ENCODE data around the gene AGPAT2. TPM values are rescaled to one million over a fixed set of nuclear protein-coding genes. Genes with fewer than 3 reads are reported as not detected.

The AGPAT2 gene
- total RNA-seq, 1 donor from 2014 or later: 129 TPM

DNA sequence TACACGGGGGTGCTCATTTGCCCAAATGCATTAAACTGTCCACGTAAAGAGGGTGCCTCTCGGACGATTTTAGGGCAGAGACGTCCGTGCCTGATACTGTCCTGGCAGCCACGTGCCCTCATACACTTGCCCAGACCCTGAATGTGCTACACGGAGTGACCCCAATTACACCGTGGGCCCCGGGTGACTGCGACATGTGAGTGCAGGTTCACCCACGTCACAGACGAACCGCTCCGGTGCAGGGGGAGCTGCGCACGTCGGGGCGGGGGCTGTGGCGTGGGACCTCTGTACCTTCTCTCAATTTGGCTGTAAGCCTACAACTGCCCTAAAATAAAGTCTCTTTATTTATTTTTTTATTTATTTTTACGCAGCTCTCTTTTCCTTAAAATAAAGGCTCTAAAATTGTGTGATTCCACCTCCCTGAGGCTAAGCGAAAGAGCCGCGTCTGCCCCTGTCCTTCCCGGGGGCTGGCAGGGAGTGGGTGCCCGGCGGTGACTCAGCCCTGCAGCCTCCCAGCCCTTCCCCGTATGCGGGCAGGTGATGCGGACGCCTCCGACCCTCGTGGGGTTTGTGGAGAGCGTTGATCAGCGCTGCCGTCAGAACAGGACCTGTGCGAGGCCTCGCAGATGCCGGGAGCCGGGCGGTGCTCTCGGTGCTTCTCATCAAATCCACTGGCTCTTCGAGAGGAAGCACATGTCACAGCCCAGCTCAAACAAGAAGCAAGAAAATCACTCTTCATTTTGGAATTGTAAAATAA lies 33.8 kb downstream of the AGPAT2 start:
- peaks cover 10% of the 10 kb centered on the region for H3K27me3 ChIP-seq
- H3K4me1 ChIP-seq: no peaks in the 10 kb centered on the region
- intact Hi-C loops (cut with DNase I): no loop called here
- H3K36me3 ChIP-seq: no peaks in the 10 kb centered on the region
- no peak overlapping the region for H3K27ac ChIP-seq
- no peaks in the 10 kb centered on the region for H3K9me3 ChIP-seq
- no peak for TF ChIP-seq CTCF (IDR thresholded peaks at IDR 0.05)
- no peak for DNase-seq (ENCODE audit: low spot score in 2 of 2)
- no peak overlapping the region for H3K4me3 ChIP-seq

GRCh38 chr9:136651860-136652259 lies 35.4 kb downstream of the AGPAT2 start:
- H3K4me3 ChIP-seq: no peak overlapping the region
- no peaks in the 10 kb centered on the region for H3K9me3 ChIP-seq
- TF ChIP-seq CTCF (IDR thresholded peaks at IDR 0.05): no peak
- H3K27me3 ChIP-seq: no peaks in the 10 kb centered on the region
- no peaks in the 10 kb centered on the region for H3K36me3 ChIP-seq
- intact Hi-C loops (cut with DNase I): no loop called here
- H3K4me1 ChIP-seq: no peaks in the 10 kb centered on the region
- no peak for DNase-seq (ENCODE audit: low spot score in 2 of 2)
- H3K27ac ChIP-seq: no peak overlapping the region

GRCh38 chr9:136650648-136651047 lies 36.6 kb downstream of the AGPAT2 start:
- H3K36me3 ChIP-seq: no peaks in the 10 kb centered on the region
- TF ChIP-seq CTCF (IDR thresholded peaks at IDR 0.05): no peak
- H3K27me3 ChIP-seq: no peaks in the 10 kb centered on the region
- no peaks in the 10 kb centered on the region for H3K4me1 ChIP-seq
- H3K27ac ChIP-seq: no peak overlapping the region
- no peak overlapping the region for H3K4me3 ChIP-seq
- H3K9me3 ChIP-seq: no peaks in the 10 kb centered on the region
- intact Hi-C loops (cut with DNase I): no loop called here
- DNase-seq (ENCODE audit: low spot score in 2 of 2): no peak

- DNase-seq (ENCODE audit: low spot score in 2 of 2): no peak
- Histone ChIP-seq H3K4me1 (peaks cover 0 to under 1% of the 10 kb centered on the region in 2 donors), H3K36me3 (no peaks in the 10 kb centered on the region), H3K27ac (no peak overlapping the region), H3K9me3 (no peaks in the 10 kb centered on the region), H3K4me3 (no peak overlapping the region), H3K27me3 (no peaks in the 10 kb centered on the region)
- intact Hi-C loops (cut with DNase I): no loop called here
- TF ChIP-seq CTCF (IDR thresholded peaks at IDR 0.05): no peak
Measured at GRCh38 chr9:136650021-136650420, 37.2 kb downstream of the AGPAT2 start.

- intact Hi-C loops (cut with DNase I): no loop called here
- Histone ChIP-seq H3K4me1 (peaks cover 0 to 8% of the 10 kb centered on the region in 2 donors), H3K9me3 (no peaks in the 10 kb centered on the region), H3K27me3 (no peaks in the 10 kb centered on the region), H3K4me3 (no peak overlapping the region), H3K27ac (no peak overlapping the region), H3K36me3 (no peaks in the 10 kb centered on the region)
- no peak for DNase-seq (ENCODE audit: low spot score in 2 of 2)
- no peak for TF ChIP-seq CTCF (IDR thresholded peaks at IDR 0.05)
Measured at GRCh38 chr9:136648751-136649150, 38.5 kb downstream of the AGPAT2 start.

Measured in ascending aorta (tissue), 2 donors.